GM23338 (cell line): ENCODE data around the gene AXIN1. TPM values are rescaled to one million over a fixed set of nuclear protein-coding genes. Genes with fewer than 3 reads are reported as not detected.

Experiments used
- ATAC-seq: fragments of 200-7000 bp; cut with Tn5 transposase; 3 replicates; pipeline ENCODE4 v1.9.1; 2020
- DNase-seq: peaks from one replicate; pipeline ENCODE4 v3.0.0-alpha.2; 2015; ENCODE audit warnings: low spot score
- H2AFZ ChIP-seq: fragments of 200-600 bp; sonication (generic); 2 replicates; pipeline ENCODE4 v1.8.0; 2016; ENCODE audit warnings: antibody characterized with exemption, mild to moderate bottlenecking, moderate library complexity
- H3F3A ChIP-seq: fragments of 200-600 bp; sonication (generic); replicated peaks from 2 replicates; pipeline ENCODE4 v1.8.0; 2017; ENCODE audit warnings: antibody characterized with exemption, mixed run types, low read depth
- H3K27ac ChIP-seq: fragments of 200-600 bp; sonication (generic); 2 replicates; pipeline ENCODE4 v1.6.1; 2016; ENCODE audit warnings: low read depth
- H3K27me3 ChIP-seq: fragments of 200-600 bp; sonication (generic); 2 replicates; pipeline ENCODE4 v1.8.0; 2016; ENCODE audit warnings: mild to moderate bottlenecking, mixed run types, moderate library complexity; ENCODE audit not compliant: insufficient read depth
- H3K36me3 ChIP-seq: fragments of 200-600 bp; sonication (generic); 2 replicates; pipeline ENCODE4 v1.8.0; 2016; ENCODE audit warnings: mild to moderate bottlenecking; ENCODE audit not compliant: insufficient read depth
- H3K4me1 ChIP-seq: fragments of 200-600 bp; sonication (generic); 2 replicates; pipeline ENCODE4 v1.8.0; 2016; ENCODE audit warnings: mild to moderate bottlenecking, moderate library complexity; ENCODE audit not compliant: insufficient read depth
- H3K4me2 ChIP-seq: fragments of 200-600 bp; sonication (generic); 2 replicates; pipeline ENCODE4 v1.7.1; 2017; ENCODE audit warnings: mixed run types
- H3K4me3 ChIP-seq: fragments of 200-600 bp; sonication (generic); 2 replicates; pipeline ENCODE4 v1.6.1; 2016; ENCODE audit warnings: mixed run types
- H3K79me2 ChIP-seq: fragments of 200-600 bp; sonication (generic); replicated peaks from 2 replicates; pipeline ENCODE4 v1.8.0; 2017; ENCODE audit warnings: mild to moderate bottlenecking; ENCODE audit not compliant: insufficient read depth
- H3K9me2 ChIP-seq: fragments of 200-600 bp; sonication (generic); 2 replicates; pipeline ENCODE4 v1.8.0; 2017; ENCODE audit not compliant: insufficient read depth
- H4K20me1 ChIP-seq: fragments of 200-600 bp; sonication (generic); replicated peaks from 2 replicates; pipeline ENCODE4 v1.8.0; 2017; ENCODE audit warnings: mild to moderate bottlenecking; ENCODE audit not compliant: insufficient read depth
- H3K27ac Mint-ChIP-seq: 2 replicates; pipeline ENCODE4 v1.8.0; 2020; ENCODE audit warnings: inconsistent platforms, mild to moderate bottlenecking, moderate library complexity, mixed read lengths
- H3K27me3 Mint-ChIP-seq: 3 replicates; pipeline ENCODE4 v1.8.0; 2022; ENCODE audit warnings: low read depth, mild to moderate bottlenecking, moderate library complexity, mixed read lengths, inconsistent platforms; ENCODE audit not compliant: insufficient read depth, poor library complexity
- H3K36me3 Mint-ChIP-seq: 3 replicates; pipeline ENCODE4 v1.8.0; 2021; ENCODE audit warnings: low read depth, mild to moderate bottlenecking, inconsistent platforms, moderate library complexity, mixed read lengths
- H3K4me1 Mint-ChIP-seq: 3 replicates; pipeline ENCODE4 v1.8.0; 2020; ENCODE audit warnings: mild to moderate bottlenecking, inconsistent platforms, mixed read lengths
- H3K4me3 Mint-ChIP-seq: 3 replicates; pipeline ENCODE4 v1.8.0; 2021; ENCODE audit warnings: moderate library complexity, mild to moderate bottlenecking, inconsistent platforms, mixed read lengths
- H3K9me3 Mint-ChIP-seq: 3 replicates; pipeline ENCODE4 v1.8.0; 2020; ENCODE audit warnings: moderate library complexity, mild to moderate bottlenecking, inconsistent platforms, mixed read lengths
- CREB1 ChIP-seq: fragments of 250-450 bp; sonication (Bioruptor Pico); IDR thresholded peaks from 2 replicates; pipeline ENCODE4 v1.5.0; 2020; ENCODE audit warnings: low read depth, mild to moderate bottlenecking, moderate library complexity
- CTCF ChIP-seq, 2 experiments: fragments of 200-600 bp in 1 of 2; sonication (generic) in 1 of 2; conservative IDR thresholded peaks; 2 replicates each; pipeline versions ENCODE4 v1.5.1 to v1.6.1; 2016 to 2017; ENCODE audit warnings: antibody characterized with exemption in 2 of 2, low read depth in 2 of 2, mild to moderate bottlenecking in 2 of 2, moderate library complexity in 1 of 2
- ETS1 ChIP-seq: IDR thresholded peaks from 2 replicates; pipeline ENCODE4 v1.6.1; 2016; ENCODE audit warnings: antibody characterized with exemption
- EZH2 ChIP-seq: fragments of 200-600 bp; sonication (generic); IDR thresholded peaks from one replicate; pipeline ENCODE4 v1.8.0; 2017; ENCODE audit warnings: antibody characterized with exemption, mild to moderate bottlenecking, low read depth; ENCODE audit not compliant: unreplicated experiment
- EZH2phosphoT487 ChIP-seq: fragments of 200-600 bp; sonication (generic); IDR thresholded peaks from one replicate; pipeline ENCODE4 v1.8.1; 2018; ENCODE audit warnings: antibody characterized with exemption; ENCODE audit not compliant: unreplicated experiment
- JUNB ChIP-seq: IDR thresholded peaks from one replicate; pipeline ENCODE4 v1.6.1; 2016; ENCODE audit warnings: antibody characterized with exemption; ENCODE audit not compliant: unreplicated experiment
- NANOG ChIP-seq: IDR thresholded peaks from 2 replicates; pipeline ENCODE4 v1.6.1; 2016; ENCODE audit warnings: antibody characterized with exemption, borderline replicate concordance
- POLR2AphosphoS5 ChIP-seq: IDR thresholded peaks from 2 replicates; pipeline ENCODE4 v1.6.1; 2016; ENCODE audit warnings: antibody characterized with exemption, low read depth
- STAT1 ChIP-seq: IDR thresholded peaks from one replicate; pipeline ENCODE4 v1.6.1; 2016; ENCODE audit warnings: antibody characterized with exemption; ENCODE audit not compliant: unreplicated experiment
- ZNF114 ChIP-seq: fragments of 250-450 bp; sonication (Bioruptor Pico); IDR thresholded peaks from 2 replicates; pipeline ENCODE4 v1.5.0; 2020; ENCODE audit warnings: mild to moderate bottlenecking, moderate library complexity
- ZNF331 ChIP-seq: fragments of 250-450 bp; sonication (Bioruptor Pico); IDR thresholded peaks from 2 replicates; pipeline ENCODE4 v1.5.0; 2020; ENCODE audit warnings: low read depth, mild to moderate bottlenecking, moderate library complexity
- ZNF462 ChIP-seq: fragments of 250-450 bp; sonication (Bioruptor Pico); IDR thresholded peaks from 2 replicates; pipeline ENCODE4 v1.5.0; 2020; ENCODE audit warnings: mild to moderate bottlenecking, moderate library complexity
- polyA plus RNA-seq: library from polyadenylated mRNA; unstranded; fragments of >200 nt; fragmentation: Nextera tagmentation; extraction: Ambion mirVana; gene quantifications from 2 replicates; pipeline ENCODE4 v1.2.1, GENCODE V29; 2016
- total RNA-seq: library from RNA; depleted of rRNA; stranded (reverse); fragments of >200 nt; shearing (Covaris generic); gene quantifications from 2 replicates; pipeline ENCODE4 v1.2.3, GENCODE V29; 2014
- TF ChIP-seq, protein P1 (sequence below): IDR thresholded peaks from one replicate; pipeline ENCODE4 v1.6.1; 2018; ENCODE audit warnings: antibody characterized with exemption; ENCODE audit not compliant: unreplicated experiment

AXIN1 gene
- total and polyA plus RNA-seq, 2 experiments from 2014 or later: 14.3 to 54.5 TPM

DNA sequence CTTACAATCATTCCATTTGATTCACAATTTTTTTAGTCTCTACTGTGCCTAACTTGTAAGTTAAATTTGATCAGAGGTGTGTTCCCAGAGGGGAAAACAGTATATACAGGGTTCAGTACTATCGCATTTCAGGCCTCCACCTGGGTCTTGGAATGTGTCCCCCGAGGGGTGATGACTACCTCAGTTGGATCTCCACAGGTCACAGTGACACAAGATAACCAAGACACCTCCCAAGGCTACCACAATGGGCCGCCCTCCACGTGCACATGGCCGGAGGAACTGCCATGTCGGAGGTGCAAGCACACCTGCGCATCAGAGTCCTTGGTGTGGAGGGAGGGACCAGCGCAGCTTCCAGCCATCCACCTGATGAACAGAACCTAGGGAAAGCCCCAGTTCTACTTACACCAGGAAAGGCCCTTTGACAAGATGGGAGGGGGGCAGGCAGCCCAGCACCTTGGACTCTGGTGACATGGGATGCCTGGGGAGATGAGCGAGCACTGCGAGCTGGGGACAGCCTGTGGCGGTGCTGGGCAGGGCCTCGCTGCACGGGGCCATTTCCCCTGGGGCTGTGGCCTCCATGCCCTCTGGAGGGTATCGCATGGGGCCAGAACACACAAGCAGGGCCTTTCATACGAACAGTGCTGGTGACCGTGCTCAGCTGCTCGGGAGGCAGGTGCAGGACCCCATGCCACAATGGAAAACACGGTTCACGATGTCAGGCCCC is 35.6 kb downstream of the AXIN1 start:
- Histone ChIP-seq H3K79me2 (peaks cover 73% of the 10 kb centered on the region), H2AFZ (no peak overlapping the region), H3K4me3 (no peak overlapping the region), H3K9me2 (no peaks in the 10 kb centered on the region), H3F3A (peaks cover 5% of the 10 kb centered on the region), H3K4me2 (no peak overlapping the region), H3K4me1 (peaks cover 3% of the 10 kb centered on the region; the same call in 1 of the 2 replicates), H3K27ac (no peak overlapping the region), H3K27me3 (no peaks in the 10 kb centered on the region), H4K20me1 (peaks cover 56% of the 10 kb centered on the region; the same call in 1 of the 2 replicates), H3K36me3 (no peaks in the 10 kb centered on the region)
- Mint-ChIP-seq H3K4me1 (peaks cover 23% of the 10 kb centered on the region), H3K36me3 (peaks cover 31% of the 10 kb centered on the region), H3K9me3 (no peaks in the 10 kb centered on the region), H3K27me3 (peaks cover 7% of the 10 kb centered on the region), H3K27ac (no peak overlapping the region), H3K4me3 (no peak overlapping the region)
- no peak for DNase-seq
- TF ChIP-seq POLR2AphosphoS5: no peak
- no peak for TF ChIP-seq CTCF (conservative IDR thresholded peaks at IDR 0.05; ENCODE audit: low read depth in 2 of 2)
- no peak for TF ChIP-seq ZNF114 (CRISPR knock-in tag)
- no peak for TF ChIP-seq ZNF331
- no peak for TF ChIP-seq CREB1 (CRISPR knock-in tag)
- TF ChIP-seq NANOG: no peak
- TF ChIP-seq EZH2phosphoT487: no peak
- no peak for TF ChIP-seq EZH2
- no peak for TF ChIP-seq ETS1
- TF ChIP-seq, protein P1, sequence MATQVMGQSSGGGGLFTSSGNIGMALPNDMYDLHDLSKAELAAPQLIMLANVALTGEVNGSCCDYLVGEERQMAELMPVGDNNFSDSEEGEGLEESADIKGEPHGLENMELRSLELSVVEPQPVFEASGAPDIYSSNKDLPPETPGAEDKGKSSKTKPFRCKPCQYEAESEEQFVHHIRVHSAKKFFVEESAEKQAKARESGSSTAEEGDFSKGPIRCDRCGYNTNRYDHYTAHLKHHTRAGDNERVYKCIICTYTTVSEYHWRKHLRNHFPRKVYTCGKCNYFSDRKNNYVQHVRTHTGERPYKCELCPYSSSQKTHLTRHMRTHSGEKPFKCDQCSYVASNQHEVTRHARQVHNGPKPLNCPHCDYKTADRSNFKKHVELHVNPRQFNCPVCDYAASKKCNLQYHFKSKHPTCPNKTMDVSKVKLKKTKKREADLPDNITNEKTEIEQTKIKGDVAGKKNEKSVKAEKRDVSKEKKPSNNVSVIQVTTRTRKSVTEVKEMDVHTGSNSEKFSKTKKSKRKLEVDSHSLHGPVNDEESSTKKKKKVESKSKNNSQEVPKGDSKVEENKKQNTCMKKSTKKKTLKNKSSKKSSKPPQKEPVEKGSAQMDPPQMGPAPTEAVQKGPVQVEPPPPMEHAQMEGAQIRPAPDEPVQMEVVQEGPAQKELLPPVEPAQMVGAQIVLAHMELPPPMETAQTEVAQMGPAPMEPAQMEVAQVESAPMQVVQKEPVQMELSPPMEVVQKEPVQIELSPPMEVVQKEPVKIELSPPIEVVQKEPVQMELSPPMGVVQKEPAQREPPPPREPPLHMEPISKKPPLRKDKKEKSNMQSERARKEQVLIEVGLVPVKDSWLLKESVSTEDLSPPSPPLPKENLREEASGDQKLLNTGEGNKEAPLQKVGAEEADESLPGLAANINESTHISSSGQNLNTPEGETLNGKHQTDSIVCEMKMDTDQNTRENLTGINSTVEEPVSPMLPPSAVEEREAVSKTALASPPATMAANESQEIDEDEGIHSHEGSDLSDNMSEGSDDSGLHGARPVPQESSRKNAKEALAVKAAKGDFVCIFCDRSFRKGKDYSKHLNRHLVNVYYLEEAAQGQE: no peak
- TF ChIP-seq ZNF462 (CRISPR knock-in tag): no peak
- TF ChIP-seq STAT1: no peak
- TF ChIP-seq JUNB: no peak
- no peak for ATAC-seq
